T follicular helper cell (primary cell): Measurements from ENCODE around the gene ATXN2.
"Not testable (repeated sequence)": the region's sequence is repeated elsewhere in the genome, so short reads cannot be mapped to it uniquely, and the experiment has no call there.

ENCODE experiments used
- DNase-seq: peaks from one replicate; pipeline ENCODE4 v3.0.0-alpha.2; 2020; ENCODE audit warnings: low read depth

Gene ATXN2

DNA sequence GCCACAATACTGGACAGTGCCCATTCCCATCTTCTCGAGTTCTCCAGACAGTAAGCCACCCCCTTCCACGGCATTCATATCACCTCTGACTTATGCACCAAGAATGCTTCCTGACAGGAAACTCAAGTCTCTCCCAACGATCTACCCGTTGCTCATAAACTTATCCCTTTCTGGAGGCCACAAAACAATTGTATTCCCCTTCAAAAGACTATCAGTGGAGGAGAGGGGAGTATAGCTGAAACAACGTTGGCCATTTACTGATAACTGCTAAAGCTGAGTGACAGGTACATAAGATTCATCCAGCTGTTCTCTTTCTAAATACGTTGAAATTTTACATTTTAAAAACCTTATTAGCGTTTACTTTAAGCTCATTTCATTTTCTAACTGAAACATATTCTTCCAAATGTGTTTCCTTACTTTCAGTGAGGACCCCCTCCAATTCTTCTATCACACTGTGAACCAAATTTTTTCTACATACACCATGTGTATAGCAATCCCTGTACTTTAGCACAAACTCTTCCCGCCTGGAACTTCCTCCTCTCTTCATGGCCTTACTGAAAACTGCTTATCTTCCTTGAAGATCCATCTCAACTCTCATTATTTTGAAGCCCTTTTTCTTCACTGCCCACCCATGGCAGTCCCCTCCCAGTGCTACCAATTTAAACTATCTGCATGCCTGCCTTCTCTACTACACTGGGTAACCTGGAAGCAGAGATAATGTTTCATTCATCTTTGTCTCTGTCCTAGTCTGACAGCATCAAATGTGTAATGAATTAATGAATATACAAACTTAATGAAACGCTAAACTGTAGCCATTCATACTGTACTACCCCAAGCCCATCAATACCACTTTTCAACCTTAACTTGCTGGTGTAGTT is 28.8 kb downstream of the ATXN2 start:
- DNase-seq: no peak

DNA sequence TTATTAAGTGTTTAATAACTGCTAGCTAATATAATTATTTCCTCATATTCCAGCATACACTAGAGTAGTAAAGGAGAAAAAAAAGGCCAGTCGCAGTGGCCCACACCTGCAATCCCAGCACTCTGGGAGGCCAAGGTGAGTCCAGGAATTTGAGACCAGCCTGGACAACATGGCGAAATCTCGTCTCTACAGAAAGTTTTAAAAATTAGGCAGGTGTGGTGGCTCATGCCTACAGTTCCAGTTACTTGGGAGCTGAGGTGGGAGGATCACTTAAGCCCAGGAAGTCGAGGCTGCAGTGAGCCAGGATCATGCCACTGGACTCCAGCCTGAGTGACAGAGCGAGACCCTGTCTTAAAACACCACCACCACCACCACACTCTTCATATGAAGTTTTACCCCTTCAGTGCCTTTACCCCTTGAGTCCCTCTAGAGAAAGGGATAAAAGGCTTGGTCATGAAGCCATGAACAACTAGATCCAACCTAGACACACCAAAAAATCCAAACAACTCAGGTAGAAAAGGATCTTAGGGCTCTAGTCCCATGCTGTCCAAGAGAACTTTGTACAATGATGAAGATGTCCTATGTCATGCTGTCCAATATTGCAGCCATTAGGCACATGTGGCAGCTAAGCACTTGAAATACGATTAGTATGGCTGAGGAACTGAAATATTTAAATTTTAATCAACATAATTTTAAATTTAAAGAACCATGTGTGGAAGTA is 29.6 kb downstream of the ATXN2 start:
- no peak for DNase-seq

DNA sequence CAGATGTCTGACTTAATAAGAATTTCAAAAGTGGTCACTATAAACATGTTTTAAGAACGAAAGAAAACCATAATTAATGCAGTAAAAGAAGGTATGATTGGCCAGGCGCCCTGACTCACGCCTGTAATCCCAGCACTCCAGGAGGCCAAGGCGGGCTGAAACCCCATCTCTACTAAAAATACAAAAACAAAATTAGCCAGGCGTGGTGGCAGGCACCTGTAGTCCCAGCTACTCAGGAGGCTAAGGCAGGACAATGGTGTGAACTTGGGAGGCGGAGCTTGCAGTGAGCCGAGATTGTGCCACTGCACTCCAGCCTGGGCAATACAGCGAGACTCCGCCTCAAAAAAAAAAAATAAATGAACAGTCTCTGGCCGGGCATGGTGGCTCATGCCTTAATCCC is 38.3 kb downstream of the ATXN2 start:
- not testable (repeated sequence) for DNase-seq

DNA sequence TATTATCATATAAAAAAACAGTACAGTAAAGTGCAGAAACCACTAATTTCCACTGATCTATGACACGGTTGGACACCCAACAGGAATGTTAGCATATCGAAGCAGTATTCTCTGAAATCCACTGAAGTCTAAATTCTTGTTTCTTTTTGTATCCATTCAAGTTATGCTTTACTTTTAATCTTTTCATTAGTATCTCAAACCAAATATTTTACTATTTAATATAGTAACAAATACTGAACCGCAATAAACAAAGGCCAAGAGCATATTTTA is 41.1 kb downstream of the ATXN2 start:
- DNase-seq: no peak

DNA sequence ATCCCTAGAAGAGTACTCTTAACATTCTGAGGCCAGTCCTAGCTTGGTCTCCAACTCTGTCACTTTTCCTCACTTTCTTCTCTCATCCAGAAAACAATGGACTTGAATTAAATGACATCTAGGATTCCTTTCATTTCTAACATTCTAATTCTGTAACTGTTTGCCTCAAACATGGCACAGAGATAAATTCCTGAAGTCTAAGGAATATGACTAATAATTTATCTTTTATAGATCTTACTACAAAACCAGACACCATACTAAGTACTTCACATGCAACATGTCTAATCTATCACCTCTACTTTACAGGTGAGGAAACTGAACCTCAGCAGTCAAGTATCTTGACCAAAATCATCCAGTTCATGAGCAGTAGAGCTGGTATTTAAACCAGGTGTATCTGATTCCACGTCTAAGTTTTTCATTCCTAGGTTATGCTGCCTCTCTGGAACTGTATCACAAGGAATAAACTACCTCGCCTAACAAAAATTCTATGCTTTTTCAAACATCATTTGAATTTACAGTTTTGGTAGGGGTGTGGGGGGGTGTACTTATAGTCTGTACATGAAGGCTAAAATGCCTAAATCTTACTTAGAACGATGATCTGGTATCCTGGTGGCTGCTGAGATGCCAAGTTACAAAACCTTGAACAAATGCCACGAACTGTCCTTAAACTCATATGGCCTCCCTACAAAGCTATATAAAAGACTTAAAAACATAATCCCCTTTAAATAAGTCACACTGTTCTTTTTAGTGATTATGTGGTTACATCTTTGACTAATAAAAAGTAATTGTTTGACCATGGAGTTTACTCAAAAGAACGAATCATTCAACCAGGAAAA is 41.6 kb downstream of the ATXN2 start:
- no peak for DNase-seq

DNA sequence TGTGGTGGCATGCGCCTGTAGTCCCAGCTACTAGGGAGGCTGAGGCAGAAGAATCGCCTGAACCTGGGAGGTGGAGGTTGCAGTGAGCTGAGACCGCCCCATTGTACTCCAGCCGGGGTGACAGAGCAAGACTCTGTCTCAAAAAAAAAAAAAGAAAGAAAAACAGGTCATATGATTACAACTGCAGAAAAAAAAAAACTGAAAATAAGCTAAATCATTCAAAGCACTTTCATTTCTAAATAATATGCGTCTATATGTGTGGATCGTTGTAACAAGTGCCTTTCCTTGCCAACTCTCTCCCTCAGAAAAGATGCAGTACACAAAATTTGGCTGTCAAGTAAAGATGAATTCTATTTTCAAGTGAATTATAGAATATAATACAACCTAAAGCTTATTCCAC is 42.4 kb downstream of the ATXN2 start:
- DNase-seq: no peak

DNA sequence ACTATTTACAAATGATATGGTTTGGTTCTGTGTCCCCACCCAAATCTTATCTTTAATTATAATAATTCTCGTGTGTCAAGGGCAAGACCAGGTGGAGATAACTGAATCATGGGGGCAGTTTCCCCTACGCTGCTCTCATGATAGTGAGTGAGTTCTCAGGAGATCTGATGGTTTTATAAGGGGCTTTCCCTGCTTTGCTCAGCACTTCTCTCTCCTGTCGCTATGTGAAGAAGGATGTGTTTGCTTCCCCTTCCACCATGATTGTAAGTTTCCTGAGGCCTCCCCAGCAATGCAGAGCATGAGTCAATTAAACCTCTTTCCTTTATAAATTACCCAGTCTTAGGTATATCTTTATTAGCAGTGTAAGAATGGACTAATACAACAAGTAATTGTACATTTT is 43.8 kb downstream of the ATXN2 start:
- DNase-seq: not testable (repeated sequence)

DNA sequence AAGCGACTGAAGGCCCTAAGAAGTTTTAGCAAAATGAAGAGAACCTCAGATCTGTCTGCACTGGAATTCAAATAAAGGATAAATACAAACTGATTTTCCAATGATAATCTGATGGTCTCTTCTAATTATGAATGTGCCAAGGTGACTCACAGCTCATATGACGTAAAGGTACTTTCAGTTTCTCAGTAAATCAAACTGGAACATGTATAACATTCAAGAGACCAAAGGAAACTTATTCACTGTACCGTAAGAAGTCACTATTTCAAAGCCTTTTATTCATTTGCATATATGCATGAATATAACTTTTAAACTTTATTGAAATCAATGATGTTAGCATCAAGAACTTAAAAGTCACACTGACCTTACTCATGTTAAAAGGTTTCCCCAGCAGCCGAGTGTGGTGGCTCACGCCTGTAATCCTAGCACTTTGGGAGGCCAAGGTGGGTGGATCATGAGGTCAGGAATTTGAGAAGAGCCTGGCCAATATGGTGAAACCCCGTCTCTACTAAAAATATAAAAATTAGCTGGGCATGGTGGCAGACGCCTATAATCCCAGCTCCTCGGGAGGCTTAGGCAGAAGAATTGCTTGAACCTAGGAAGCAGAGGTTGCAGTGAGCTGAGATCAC is 52.2 kb downstream of the ATXN2 start:
- no peak for DNase-seq

DNA sequence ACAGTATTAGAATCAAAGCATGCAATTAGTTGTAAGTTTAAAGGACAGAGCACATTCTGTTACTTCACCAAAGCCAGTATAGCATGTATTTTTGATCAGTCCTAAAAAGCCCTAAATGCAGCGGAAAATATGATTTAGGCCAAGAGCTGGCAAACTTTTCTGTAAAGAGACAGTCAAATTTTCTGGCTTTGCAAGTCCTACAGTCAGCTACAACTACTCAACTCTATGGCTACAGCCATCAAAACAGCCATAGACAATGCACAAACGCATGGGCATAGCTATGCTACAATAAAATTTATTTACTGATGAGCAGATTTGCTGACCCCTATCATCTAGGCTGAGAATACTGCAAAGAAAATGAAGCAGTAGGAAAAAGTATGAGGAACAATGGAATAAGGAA is 52.9 kb downstream of the ATXN2 start:
- no peak for DNase-seq

DNA sequence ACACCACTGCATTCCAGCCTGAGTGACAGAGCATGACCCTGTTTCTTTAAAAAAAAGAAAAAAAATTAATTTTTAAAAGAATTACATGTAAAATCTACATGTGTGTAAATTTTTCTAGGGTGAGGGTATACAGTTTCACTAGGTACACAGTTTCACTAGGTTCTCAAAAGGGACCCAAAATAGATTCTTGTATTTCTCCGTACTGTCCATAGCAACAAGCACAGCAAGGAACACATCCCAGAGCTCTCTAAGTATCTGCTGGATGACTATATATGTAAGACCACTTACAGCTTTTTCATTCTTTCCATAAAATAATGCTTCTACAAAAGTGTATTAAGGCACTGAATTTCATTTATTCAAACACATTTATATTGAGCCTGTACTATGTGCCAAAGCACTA is 55.1 kb downstream of the ATXN2 start:
- no peak for DNase-seq

DNA sequence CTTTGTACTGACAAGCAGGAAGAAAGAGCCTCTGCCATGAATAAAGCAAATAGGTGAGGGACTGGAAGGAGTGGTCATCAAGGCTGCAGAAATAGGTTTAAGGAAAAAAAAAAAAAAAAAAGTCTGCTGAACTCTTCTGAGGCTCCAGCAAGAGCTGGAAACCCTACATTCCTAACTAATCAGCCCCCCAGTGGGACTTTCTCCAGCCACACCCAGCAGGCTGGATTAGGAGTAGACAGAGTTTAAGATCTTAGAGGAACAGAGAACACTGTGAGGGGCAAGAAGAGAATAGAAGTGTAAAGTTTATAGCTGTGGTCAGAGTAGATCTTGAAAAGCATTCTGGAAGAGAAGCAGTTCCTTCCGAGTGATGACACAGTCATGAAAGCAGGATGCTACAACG is 66.4 kb downstream of the ATXN2 start:
- DNase-seq: no peak

DNA sequence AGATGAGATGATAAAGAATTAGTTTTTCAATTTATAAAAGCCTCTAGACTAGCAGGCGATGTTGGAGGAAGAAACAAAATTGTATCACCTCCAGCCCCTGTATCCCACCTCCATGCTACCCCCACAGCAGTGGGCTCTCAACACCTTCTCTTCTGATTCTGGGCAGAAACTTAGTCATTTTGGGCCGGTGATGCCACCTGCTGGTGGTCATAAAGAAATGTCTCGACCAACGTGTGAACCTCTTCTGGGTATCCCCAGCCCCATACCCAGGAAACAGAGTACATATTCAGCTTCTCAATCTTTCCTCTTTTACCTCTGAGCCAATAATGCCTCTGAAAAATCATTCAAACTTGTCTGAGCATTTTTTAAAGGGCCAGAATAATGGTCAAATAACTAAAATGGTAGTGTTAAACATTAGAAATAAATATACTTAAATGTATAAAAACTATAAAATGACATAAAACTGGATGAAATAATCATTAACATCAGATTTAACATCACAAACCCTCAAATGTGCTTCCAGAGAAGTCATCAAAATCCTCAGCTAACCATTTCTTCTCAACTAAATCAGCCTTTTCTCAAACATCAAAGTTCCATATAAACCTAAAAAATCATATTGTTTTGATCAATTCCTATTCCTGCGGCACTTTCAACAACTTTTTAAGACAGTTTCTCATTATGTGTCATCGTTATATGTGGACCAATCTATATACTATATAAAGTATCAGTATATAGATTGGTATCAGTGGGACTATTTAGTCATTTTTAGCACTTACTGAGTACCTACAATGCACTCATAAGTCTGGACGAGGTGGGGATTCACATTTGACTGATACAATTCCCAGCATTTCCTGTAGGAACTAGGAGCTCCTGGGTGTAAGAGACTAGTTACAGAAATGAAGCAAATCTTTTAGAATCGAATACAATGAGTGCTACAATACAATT is 69.4 kb downstream of the ATXN2 start:
- peak; percentile 39 for DNase-seq

DNA sequence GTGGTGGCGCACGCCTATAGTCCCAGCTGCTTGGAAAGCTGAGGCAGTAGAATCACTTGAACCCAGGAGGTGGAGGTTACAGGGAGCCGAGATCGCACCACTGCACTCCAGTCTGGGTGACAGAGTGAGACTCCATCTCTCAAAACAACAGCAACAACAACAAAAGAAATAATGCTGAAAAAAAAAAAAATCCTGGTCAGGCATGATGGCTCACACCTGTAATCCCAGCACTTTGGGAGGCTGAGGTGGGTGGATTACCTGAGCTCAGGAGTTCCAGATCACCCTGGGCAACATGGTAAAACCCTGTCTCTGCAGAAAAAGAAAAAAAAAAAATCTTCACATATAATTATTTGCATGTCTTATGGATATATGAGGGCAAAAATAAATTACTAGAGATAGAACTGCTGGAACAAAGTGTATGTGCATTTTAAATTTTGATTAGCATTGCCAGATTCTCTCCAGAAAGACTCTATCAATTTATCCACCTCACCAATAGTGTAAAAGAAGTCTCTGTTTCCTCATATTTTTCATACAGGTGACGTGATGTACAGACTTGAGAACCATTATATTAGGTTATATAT is 75.4 kb downstream of the ATXN2 start:
- DNase-seq: no peak

DNA sequence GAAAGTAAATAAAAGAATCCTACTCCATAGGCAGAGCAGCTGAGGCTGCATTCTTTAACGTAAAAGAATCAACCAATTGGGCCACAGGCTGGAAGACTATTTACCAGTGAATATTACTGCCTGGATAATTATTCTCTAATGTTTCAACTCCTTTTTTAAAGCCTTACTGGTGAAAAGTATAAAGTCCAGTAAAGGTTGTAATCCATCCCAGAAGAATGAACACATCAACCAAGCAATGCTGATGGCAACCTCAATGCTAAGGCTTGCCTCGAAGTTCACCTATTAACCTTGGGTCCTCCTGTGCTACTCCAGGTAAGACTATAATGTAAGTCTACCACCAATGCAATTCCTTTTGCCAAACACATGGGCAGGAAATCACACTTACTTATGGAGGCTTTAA is 77.3 kb downstream of the ATXN2 start:
- no peak for DNase-seq

DNA sequence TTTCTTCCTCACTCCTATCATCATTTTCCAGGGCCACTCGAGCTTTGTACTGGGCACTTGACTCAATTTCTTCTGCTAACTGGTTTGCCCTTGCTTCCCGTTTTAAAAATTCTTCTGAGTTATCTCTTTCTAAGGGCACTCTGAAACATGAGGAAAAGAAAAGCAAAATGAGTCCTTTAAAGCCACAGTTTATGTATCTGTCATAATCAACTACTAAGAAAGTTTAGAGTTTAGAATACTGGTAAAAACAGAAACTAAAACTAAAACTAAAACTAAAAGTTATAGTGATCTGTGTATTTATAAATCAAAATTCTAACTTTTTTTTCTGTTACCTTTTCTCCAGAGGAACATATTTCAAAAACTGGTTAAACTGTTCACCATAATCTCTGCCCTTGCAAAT is 79.2 kb downstream of the ATXN2 start:
- DNase-seq: no peak

DNA sequence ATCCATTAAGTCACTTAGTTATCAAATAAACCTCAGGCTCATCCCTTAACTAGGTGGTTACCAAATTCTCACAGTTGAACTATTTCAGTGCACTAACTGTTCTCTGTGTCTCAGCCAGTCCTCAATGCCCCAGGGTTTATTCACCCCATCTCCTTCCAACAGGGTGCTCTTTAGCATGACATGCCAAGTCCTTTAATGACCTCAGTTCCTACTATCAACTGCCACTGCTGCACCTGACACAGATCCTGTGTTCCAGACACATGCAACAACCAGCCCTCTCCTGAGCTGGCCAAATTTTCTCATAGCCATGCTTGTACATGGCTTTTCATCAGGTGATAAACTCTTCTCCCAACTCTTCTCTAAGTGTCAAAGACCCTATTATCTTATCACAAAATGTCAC is 80.0 kb downstream of the ATXN2 start:
- no peak for DNase-seq

DNA sequence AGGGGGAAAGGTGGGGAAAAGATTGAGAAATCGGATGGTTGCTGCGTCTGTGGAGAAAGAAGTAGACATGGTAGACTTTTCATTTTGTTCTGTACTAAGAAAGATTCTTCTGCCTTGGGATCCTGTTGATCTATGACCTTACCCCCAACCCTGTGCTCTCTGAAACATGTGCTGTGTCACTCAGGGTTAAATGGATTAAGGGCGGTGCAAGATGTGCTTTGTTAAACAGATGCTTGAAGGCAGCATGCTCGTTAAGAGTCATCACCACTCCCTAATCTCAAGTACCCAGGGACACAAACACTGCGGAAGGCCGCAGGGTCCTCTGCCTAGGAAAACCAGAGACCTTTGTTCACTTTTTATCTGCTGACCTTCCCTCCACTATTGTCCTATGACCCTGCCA is 91.4 kb downstream of the ATXN2 start:
- DNase-seq: not testable (repeated sequence)

DNA sequence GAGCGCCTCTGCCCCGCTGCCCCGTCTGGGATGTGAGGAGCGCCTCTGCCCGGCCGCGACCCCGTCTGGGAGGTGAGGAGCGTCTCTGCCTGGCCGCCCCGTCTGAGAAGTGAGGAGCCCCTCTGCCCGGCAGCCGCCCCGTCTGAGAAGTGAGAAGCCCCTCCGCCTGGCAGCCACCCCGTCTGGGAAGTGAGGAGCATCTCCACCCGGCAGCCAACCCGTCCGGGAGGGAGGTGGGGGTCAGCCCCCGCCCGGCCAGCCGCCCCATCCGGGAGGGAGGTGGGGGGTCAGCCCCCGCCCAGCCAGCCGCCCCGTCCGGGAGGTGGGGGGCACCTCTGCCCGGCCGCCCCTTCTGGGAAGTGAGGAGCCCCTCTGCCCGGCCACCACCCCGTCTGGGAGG is 91.9 kb downstream of the ATXN2 start:
- not testable (repeated sequence) for DNase-seq

DNA sequence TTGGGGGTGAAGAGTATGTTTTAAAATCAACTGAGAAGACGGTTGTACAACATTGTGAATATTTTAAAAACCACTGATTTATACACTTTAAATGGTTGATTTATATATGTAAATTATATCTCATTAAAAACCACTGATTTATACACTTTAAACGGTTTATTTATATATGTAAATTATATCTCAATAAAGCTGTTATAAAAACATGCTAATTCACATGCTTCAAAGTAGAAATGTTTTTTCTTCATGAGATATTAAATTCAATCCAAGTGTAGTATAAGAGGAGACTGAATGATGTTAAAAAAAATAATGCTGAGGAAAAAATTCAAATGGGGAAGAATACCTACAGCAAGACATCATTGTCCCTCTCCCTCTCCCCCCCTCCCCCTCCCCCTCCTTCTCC is 92.9 kb downstream of the ATXN2 start:
- no peak for DNase-seq

DNA sequence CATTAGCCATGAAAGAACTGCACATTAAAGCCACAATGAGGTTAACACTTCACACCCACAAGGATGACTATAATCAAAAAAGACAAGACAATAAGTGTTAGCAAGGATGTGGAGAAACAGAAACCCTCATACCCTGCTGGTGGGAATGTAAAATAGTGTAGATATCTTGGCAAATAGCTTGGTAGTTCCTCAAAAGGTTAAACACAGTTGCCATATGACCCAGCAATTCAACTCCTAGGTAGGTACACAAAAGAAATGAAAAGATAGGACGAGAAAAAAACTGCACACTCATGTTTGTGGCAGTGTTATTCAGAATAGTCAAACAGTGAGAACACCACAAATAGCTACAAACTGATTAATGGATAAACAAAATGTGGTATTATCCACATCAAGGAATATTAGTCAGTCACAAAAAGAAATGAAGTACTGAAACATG is 93.5 kb downstream of the ATXN2 start:
- DNase-seq: no peak

DNA sequence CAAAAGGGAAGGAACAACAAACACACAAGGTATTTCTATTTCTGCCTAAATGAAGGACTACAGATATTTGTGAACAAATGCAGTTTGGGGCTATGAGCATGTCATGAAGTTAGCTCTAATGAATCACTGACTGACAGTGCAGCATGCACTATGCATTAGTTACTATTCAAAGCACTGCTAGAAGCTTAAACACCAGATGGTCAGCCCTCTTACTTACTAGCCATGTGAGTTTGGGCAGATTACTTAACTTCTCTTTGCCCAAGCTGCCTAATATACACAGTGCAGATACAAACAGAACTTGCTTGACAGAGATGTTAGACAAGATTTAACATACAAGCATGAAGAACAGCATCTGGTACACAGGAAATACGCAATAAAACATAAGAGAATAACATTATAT is 96.0 kb downstream of the ATXN2 start:
- DNase-seq: no peak
